ENCODE measurements around the gene ADGRL2.
"Not testable (repeated sequence)": the region's sequence is repeated elsewhere in the genome, so short reads cannot be mapped to it uniquely, and the experiment has no call there.

Gene ADGRL2

DNA sequence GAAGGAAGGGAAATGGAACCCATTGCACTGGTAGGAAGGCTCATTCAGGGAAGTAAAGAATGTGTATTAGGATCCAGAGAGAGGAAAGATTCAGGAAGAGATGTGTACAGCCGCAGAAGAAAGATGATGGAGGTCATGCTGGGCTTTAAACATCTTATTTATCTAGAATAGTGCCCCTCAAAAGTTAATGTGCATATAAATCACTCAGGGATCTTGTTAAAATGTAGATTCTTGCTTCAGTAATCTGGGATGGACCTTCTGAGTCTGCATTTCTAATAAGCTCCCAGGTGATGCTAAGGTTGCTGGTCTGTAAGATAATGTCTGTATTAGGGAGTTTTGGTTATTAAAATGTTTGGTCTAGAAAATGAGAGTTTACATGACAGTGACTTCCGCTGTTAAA is 46.3 kb downstream of the ADGRL2 start:
- DNase-seq (ENCODE audit: low read depth in 3 of 3): no peak

DNA sequence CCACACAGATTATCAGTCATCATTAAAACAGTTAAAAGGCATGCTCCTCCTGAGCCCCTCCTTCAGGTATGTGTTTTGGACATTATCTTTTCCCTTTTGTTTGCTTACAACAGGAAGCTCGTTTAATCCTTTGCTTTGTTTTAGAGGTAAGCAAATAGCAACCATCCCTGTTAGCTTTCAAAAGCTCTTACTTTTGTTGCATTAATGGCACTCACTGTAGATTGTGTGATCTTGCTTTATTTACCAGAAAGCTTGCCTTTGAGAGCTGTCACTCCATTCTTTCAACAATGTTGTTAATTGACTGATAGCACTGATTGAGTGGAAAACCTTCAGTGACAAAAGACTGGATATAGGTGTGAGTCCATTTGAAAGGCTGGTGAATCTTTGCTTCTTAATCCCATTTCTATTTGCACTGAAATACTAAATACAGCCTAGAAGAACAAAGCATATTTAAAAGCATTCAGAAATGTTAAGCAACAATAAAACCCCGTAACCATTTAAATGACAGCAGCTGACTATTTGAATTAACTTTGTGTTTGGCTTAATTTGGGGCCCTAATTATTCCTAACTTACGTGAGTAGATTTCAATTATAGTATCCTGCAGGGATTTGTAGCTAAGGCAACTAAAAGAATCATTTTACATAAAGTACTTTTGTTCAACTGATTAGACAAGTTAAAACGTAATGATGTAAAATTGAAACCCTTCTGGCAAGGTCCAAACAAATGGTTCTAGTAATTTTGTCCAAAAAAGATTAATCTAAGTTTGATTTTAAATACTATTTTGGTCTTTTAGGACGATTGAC is 48.3 kb downstream of the ADGRL2 start:
- DNase-seq (ENCODE audit: low read depth in 3 of 3): no peak

DNA sequence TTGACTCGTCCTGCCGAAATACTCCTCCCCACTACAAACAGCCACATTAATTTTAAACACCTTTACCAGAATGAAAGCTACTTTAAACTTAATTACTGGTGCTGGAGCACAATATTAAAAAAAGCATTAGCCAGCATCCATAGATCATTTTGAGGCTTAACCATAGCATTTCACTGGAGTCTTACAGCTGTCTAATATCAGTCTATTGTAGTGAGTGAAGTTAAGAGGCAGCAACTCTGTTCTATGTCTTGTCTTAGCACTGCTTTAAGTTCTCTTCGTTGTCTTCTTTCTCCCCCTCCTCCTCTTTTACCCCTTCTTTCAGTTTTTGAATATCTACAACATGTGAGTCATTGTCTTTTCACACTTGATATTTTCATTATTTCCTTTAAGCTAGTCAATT is 49.3 kb downstream of the ADGRL2 start:
- no peak for DNase-seq (ENCODE audit: low read depth in 3 of 3)

DNA sequence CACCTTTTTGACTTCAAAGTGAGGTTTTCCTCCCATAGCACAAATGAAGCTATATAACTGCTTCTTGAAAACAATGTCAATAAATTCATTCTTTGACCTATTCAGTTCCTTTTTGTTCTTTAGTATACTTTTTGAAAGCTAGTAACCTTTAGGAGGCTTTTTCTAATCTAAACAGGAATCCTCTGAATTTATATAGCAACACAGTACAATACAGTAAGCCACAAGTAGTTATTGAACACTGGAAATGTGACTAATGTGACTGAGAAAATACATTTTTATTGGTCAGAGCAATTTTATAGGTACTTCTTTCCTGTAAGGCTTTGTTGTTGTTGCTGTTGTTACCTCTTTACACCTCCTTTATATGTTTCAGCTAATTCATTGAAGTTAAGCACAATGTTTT is 49.8 kb downstream of the ADGRL2 start:
- no peak for DNase-seq (ENCODE audit: low read depth in 3 of 3)

DNA sequence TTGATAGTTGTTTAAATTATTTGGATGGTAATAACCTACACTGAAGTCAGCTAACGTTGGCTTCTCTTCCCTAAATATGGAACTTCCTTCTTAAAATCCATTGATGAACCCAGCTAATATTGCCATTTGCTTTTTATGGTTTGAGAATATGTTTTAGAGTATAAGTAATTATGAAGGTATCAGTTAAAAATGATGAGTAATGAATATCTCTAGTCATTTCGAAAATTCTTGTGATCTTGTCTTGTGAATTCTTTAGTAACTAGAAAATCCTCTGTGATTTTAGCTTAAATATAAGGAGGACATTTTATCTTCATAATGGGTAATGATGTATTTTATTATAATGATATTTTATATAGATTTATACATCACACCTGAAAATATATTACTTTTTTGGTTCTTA is 50.5 kb downstream of the ADGRL2 start:
- DNase-seq (ENCODE audit: low read depth in 3 of 3): no peak

DNA sequence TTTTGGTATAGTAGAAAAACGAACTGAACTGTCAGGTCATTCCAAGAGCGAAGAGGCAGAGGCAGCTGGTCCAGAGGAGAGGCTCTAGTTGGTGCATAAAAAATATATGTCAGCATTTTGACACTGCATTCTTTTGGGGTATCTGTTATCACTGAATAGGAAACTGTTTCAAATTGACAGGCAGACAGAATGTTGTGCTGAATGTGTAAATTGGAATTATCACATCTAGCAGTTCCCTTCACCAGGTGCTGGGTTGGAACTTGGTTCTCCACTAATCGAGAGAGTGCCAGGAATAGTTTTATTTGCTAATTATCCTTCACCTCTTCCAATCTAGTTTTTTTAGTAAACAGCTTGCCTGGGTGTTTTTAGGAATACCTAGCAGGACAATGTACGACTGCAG is 52.2 kb downstream of the ADGRL2 start:
- DNase-seq (ENCODE audit: low read depth in 3 of 3): no peak

DNA sequence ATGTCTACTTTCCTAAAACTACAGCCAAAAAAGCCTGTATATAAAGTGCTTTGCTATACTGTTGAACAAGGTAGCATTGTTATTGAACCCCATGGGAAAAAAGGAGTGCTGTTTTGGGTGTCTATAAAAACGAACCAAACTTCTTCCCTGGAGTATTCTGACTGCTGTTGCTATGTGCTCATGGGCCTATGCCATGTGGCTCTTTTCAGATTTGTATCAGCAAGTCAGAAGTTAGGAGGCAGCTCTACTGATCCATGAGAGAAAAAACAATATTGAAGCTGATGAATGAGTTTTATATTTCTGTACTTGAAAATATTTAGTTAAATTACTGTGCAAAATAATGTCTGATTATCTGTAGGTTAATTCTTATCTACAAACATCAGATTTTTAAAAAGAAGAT is 66.5 kb downstream of the ADGRL2 start:
- no peak for DNase-seq (ENCODE audit: low read depth in 3 of 3)

DNA sequence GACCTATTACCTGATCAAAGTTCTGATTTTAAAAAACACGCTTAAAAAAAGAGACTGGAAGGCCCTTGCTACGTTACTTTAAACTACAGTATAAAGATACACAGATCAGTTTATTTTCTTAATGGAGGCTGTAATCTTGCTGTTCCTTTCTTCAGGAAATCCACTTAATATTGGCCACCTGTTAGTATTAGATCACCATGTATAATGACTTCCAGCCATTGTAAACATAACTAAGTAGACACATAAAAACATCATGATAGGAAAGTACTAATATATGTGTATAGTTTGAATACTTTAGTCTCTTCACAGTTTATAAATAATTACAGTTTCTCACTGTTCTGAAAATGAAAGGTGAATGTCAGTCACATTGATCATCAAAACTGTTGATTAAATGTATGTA is 68.6 kb downstream of the ADGRL2 start:
- no peak for DNase-seq (ENCODE audit: low read depth in 3 of 3)

DNA sequence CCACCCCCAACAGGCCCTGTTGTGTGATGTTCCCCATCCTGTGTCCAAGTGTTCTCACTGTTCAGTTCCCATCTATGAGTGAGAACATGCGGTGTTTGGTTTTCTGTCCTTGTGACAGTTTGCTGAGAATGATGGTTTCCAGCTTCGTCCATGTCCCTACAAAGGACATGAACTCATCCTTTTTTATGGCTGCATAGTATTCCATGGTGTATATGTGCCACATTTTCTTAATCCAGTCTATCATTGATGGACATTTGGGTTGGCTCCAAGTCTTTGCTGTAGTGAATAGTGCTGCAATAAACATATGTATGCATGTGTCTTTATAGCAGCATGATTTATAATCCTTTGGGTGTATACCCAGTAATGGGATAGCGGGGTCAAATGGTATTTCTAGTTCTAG is 70.4 kb downstream of the ADGRL2 start:
- DNase-seq (ENCODE audit: low read depth in 3 of 3): not testable (repeated sequence)

DNA sequence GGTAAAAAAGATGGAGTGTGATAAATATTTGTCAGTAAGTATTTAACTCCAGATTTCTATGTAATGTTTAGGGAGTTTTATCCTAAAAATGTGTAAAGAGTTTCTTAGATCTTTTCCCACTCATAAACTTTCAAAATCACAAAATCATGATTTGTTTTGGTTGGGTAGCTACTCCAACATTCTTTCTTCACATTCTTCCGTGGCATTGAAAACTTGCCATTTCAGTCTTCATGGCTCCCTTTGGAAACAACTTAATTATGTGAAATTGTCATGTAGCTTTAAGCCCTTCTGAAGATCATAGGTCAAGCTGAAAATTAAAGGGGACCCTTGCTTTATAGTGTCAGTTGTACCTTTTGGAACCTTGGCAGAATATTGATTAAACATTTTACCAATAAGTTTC is 73.2 kb downstream of the ADGRL2 start:
- no peak for DNase-seq (ENCODE audit: low read depth in 3 of 3)

DNA sequence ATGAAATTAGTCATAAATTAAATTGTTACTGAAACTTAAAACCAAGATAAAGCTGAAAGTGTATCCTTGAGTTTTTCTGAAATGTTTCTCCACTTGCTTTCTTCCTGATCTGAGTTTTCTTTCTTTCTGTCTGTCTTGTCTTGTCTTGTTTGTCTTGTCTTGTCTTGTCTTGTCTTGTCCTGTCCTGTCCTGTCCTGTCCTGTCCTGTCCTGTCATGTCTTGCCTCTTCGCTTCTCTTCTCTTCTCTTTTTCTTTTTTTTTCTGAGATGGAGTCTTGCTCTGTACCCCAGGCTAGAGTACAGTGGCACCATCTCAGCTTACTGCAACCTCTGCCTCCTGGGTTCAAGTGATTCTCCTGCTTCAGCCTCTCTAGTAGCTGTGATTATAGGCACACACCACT is 73.7 kb downstream of the ADGRL2 start:
- DNase-seq (ENCODE audit: low read depth in 3 of 3): no peak

DNA sequence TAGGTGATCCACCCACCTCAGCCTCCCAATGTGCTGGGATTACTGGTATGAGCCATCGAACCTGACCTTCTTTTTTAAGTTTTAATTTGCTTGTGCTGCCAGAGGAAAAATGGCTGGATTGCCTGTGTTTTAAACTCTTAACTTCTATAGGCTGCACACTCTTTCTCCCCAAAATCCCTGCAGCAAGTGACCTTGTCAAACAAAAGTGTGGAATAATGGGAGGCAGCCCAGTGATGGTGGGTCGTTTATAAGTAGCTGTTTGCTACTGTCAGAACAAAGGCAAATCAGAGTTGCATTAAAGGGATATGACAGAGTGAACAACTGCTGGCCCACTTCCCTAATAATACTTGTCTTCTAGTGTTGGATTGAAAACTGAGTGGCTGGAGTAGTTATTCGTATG is 74.2 kb downstream of the ADGRL2 start:
- DNase-seq (ENCODE audit: low read depth in 3 of 3): no peak

DNA sequence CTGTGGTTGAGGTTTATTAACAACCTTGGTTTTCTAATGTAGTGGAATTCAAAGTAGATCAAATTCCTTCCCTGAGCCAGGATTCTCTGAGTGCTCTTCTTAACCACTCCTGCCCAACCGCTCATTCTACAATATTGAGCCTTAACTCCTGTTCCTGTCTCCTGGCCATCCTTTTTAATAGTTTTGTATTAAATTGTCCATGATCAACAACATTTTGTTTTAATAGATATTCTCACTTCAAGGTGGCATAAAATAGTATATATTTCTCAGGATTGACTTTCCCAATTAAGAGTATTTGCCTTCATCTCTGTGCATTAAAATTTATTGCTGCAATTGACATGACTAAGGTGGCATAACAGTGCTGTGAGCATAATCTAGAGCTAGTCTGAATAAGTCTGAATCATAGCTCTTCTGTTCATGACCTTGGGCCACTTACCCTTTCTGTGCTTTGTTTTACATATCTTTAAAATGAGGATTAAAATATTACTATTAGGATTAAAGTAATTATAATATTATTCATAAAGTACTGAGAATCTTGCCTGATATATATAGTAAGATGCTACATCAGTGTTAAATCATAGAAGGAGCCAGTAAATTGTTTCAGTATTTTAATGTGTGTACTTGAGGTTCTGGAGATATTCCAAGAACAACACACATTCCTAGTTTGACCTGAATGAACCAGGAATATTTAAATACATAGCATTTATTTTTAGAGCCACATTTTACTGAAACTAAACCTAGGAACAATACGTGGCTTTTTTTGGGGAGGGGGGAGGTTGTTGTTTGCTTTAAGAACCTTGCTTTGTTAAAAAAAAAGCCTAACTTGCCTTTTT is 76.4 kb downstream of the ADGRL2 start:
- no peak for DNase-seq (ENCODE audit: low read depth in 3 of 3)

DNA sequence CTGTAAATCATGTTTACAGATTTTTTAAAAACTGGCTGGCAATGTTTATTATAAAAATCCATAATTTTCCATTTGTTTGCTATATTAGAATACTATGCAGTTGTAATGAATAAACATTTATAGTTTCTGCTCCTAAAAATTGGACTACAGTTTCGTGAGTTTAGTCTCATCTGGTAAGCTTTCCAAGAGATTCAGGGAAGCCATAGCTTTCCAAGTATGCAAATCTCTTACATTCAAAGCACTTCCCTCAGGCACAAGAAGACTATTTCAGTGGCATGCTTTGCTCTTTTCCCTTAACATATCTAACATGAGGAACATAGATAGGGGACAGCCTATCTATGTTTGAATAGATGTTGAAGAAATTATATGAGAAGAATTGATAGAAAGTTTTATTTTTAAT is 77.2 kb downstream of the ADGRL2 start:
- no peak for DNase-seq (ENCODE audit: low read depth in 3 of 3)

DNA sequence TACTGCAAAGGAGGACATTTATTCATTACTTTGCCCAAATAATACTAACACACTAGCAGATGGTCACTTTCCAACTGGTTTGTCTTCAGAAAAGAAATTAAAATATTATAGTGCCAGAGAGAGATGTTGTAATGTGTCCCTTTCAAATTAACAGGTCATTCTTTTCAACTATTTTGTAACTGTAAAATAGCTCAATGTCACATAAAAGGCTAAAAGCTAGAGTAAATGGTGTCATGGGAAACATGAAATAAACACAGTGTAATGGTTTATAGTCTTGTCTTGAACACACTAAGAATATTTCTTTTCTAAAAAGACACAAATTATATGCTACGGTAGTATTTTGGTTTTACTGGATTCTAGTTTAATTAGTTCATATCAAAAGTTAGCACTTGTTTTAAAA is 77.8 kb downstream of the ADGRL2 start:
- no peak for DNase-seq (ENCODE audit: low read depth in 3 of 3)

DNA sequence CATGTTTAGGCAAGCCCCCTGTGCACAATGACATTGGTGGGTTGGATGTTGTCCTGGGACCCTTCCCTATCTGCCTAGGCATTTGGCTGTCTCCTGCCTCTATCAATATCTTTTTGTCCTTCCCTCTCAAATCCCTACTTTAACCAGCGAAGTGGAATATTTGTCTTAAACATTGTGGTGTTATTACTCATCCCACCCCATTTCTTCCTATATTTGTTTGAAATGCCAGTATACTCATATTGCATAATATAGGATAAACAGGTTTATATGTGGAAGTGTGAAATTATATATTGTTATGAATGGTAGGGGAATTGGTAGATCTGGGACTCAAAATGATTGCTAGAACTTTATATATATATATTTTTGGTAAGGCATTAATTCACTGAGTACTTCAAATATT is 80.0 kb downstream of the ADGRL2 start:
- DNase-seq (ENCODE audit: low read depth in 3 of 3): no peak

DNA sequence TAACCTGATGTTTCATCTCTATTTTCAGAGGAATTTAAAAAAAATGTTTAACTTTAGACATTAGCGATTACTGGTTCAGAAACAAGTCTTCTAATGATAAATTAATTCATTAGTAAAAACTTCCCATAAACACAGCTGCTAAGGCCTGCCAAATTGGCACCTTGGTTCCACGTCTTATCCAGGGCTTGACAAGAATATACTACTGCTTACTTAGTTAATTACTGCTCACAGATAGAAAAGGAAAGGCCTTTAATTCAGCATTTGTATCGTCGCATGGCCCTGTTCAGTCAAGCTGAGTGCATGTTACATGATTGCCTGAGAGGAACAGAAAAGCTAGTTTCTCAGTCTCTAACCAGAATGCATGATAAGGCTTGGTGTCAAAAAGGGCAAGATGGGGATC is 84.6 kb downstream of the ADGRL2 start:
- no peak for DNase-seq (ENCODE audit: low read depth in 3 of 3)

DNA sequence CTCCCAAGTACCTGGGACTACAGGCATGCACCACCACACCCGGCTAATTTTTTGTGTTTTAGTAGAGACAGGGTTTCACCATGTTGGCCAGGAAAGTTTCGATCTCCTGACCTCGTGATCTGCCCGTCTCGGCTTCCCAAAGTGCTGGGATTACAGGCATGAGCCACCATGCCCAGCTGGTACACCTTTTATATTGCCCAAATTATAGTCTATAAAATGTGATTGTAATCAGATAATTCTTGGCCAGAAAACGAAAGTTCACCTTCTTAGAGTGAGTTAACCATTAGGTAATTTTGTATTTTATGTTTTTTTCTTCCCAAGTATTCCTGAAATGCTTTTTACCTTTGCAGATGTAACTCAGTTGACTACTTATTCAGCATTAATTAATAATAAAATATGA is 85.6 kb downstream of the ADGRL2 start:
- DNase-seq (ENCODE audit: low read depth in 3 of 3): not testable (repeated sequence)

DNA sequence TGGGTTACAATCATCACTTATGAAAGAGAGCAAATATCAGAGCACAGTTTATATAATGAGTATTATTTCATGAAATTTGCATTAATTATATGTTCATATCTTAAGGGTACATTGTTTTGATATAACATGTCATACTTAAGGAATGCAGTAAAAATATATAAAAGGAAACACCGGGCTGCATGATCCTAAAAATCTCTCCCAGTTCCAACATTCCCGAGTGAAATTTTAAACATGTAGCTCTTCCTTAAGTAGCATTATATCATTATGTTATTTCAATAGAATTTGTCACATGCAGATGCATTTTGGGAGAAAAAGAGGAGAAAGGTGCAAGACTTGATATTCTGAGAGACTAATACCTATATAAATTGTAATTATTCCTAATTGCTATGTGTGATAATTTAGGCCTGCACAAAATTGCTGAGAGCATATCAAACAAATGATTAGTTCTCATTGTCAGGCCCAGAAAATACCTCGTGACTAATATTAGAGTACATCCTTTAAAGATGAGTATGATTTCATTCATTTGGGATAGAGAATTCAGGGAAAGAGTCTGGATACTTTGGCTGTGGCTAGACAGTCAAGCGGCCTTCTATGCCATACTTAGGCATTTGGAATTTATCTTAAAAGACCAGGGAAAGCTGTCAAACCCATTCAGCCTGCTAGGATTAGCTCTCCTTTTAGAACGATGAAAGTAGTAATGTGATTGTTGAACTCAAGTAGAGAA is 86.8 kb downstream of the ADGRL2 start:
- no peak for DNase-seq (ENCODE audit: low read depth in 3 of 3)

DNA sequence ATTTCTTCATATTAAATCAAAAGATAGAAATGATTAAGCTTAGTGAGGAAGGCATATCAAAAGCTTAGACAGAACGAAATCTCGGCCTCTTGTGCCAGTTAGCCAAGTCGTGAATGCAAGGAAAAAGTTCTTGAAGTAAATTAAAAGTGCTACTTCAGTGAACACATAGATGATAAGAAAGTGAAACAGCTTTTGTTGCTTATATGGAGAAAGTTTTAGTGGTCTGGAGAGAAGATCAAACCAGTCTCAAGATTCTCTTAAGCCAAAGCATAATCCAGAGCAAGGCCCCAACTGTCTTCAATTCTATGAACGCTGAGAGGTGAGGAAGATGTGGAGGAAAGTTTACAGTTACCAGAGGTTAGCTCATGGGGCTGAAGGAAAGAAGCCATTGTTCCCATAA is 88.4 kb downstream of the ADGRL2 start:
- DNase-seq (ENCODE audit: low read depth in 3 of 3): no peak

DNA sequence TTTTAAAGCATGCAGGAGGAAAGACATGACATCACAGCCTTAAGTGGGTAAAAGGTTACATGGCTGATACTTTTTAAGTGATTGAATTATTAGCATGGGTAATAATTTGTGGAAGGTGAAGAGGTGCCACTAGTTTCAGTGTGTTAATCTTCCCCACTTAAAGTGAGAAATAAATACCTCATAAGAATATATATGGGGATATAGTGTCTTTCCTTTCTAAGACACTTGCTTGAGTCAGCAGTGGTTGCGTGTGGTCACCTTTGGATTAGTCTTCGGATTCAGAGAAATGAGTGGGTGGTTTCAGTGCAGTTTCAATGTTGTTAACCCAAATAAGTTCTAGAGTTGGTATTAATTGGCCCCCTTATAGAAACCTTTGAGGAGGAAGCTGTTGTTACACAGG is 94.1 kb downstream of the ADGRL2 start:
- DNase-seq (ENCODE audit: low read depth in 3 of 3): no peak

DNA sequence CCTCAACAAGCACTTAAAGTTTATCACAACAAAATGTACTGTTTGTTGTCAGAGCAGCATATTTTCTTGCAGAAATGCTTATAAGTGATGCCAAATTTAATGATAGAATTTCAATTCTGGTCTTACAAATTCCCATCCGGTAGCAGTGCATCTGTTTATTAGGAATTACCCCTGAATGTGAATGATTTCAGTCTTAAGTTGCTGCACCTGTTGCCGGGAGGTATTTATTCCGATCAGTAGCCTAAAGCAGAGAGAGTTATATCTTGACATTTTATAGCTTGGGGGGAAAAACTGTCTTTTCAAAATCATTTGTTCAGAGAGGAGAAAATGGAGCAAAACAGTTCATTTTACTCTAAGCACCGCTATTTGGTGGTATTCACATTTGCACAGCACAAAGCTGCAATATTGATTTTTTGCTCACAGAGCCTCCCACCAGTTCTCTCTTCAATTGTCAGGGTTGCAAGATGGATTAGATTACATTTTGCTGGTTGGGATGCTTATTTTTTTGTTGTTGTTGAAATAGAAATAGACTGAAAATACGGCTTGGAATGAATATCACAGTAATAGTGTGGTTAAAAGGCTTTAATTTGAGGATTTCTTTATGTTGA is 98.6 kb downstream of the ADGRL2 start:
- DNase-seq (ENCODE audit: low read depth in 3 of 3): no peak

All from stimulated activated CD4-positive, alpha-beta T cell treated with anti-CD3 and anti-CD28 coated beads, TNF-alpha, amount 100 ng/mL, for 48 hours (primary cell).